CD4-positive, alpha-beta memory T cell (primary cell): ENCODE data around the gene CCS. TPM values are rescaled to one million over a fixed set of nuclear protein-coding genes. Genes with fewer than 3 reads are reported as not detected.
"Not testable (repeated sequence)": the region's sequence is repeated elsewhere in the genome, so short reads cannot be mapped to it uniquely, and the experiment has no call there.

Experiments
- CTCF ChIA-PET: fragments of 350-600 bp; sonication (Branson Sonifier 250); formaldehyde crosslinking; loops from one replicate; lab custom pipeline; 2021; ENCODE audit warnings: inconsistent platforms; ENCODE audit not compliant: partially characterized antibody; lab: Charles Lee
- POLR2A ChIA-PET: fragments of 350-600 bp; sonication (Branson Sonifier 250); formaldehyde crosslinking; loops from one replicate; lab custom pipeline; 2021; ENCODE audit not compliant: partially characterized antibody; lab: Charles Lee
- DNase-seq, 5 donors: peaks; one replicate each; pipeline versions ENCODE4 v3.0.0 to v3.0.0-alpha.2; 2020 to 2022; ENCODE audit warnings: mixed read lengths in 1 of 5
- H3K27ac ChIP-seq: one replicate; pipeline ENCODE4 v1.7.0; 2013; ENCODE audit warnings: low read depth, low read length
- H3K27me3 ChIP-seq: 2 replicates; pipeline ENCODE4 v1.7.0; 2013; ENCODE audit warnings: mild to moderate bottlenecking, low read length, moderate library complexity; ENCODE audit not compliant: insufficient read depth
- H3K36me3 ChIP-seq: 2 replicates; pipeline ENCODE4 v1.7.0; 2013; ENCODE audit warnings: mild to moderate bottlenecking, low read length, moderate library complexity; ENCODE audit not compliant: insufficient read depth
- H3K4me1 ChIP-seq: 2 replicates; pipeline ENCODE4 v1.7.0; 2013; ENCODE audit warnings: mild to moderate bottlenecking, low read length, moderate library complexity; ENCODE audit not compliant: insufficient read depth
- H3K4me3 ChIP-seq, 2 donors: one replicate each; pipeline ENCODE4 v1.7.0; 2013; ENCODE audit warnings: low read length in 2 of 2, mild to moderate bottlenecking in 1 of 2
- H3K9me3 ChIP-seq, 2 donors: one replicate each; pipeline ENCODE4 v1.7.0; 2013; ENCODE audit warnings: low read length in 2 of 2, control low read depth in 1 of 2; ENCODE audit not compliant: control insufficient read depth in 1 of 2
- H3K27ac Mint-ChIP-seq, 7 donors: one replicate each; pipeline ENCODE4 v1.8.0; 2020 to 2021; ENCODE audit warnings: mixed read lengths in 7 of 7, mild to moderate bottlenecking in 6 of 7, inconsistent platforms in 3 of 7, moderate library complexity in 3 of 7
- H3K27me3 Mint-ChIP-seq, 2 donors: one replicate each; pipeline ENCODE4 v1.8.0; 2020 to 2021; ENCODE audit warnings: mixed read lengths in 2 of 2
- H3K36me3 Mint-ChIP-seq, 2 donors: one replicate each; pipeline ENCODE4 v1.8.0; 2020 to 2021; ENCODE audit warnings: mixed read lengths in 2 of 2, inconsistent platforms in 1 of 2, mild to moderate bottlenecking in 1 of 2
- H3K4me1 Mint-ChIP-seq, 4 donors: one replicate each; pipeline ENCODE4 v1.8.0; 2020 to 2021; ENCODE audit warnings: mixed read lengths in 4 of 4, mild to moderate bottlenecking in 1 of 4
- H3K4me3 Mint-ChIP-seq, 8 donors: one replicate each; pipeline ENCODE4 v1.8.0; 2020 to 2021; ENCODE audit warnings: mixed read lengths in 8 of 8, mild to moderate bottlenecking in 7 of 8, moderate library complexity in 6 of 8, inconsistent platforms in 3 of 8
- H3K9me3 Mint-ChIP-seq, 8 donors: one replicate each; pipeline ENCODE4 v1.8.0; 2020 to 2021; ENCODE audit warnings: mixed read lengths in 8 of 8, mild to moderate bottlenecking in 5 of 8, inconsistent platforms in 3 of 8, moderate library complexity in 1 of 8
- intact Hi-C: fragments of 100-400 bp; cut with micrococcal nuclease; formaldehyde crosslinking; loops from one replicate; pipeline ENCODE4 v1.15.1; 2023
- polyA plus RNA-seq, 2 donors: library from polyadenylated mRNA; unstranded; fragments of 300-500 nt; fragmentation: Illumina TruSeq; gene quantifications; one replicate each; pipeline ENCODE4 v1.2.3, GENCODE V29; 2021
- total RNA-seq, 2 experiments: library from RNA; stranded (reverse); gene quantifications; one replicate each; pipeline ENCODE4 v1.2.3, GENCODE V29; 2021

CCS gene
- total RNA-seq (10 to 100 TPM; 61.0 to 61.5 TPM), polyA plus RNA-seq (10 to 100 TPM; 36.1 to 38.7 TPM)

- CTCF ChIA-PET, result interaction anchor here (0.8 to 6.9 kb wide), 11 partner anchors 9 to 85 kb away, joined by 3 to 54 read pairs (median 5); partner anchors contain the start of genes RBM14, RBM4 and RBM4B
- Histone ChIP-seq H3K9me3 (no peaks in the 10 kb centered on the region), H3K27ac (peak within 1 kb of the TSS; percentile 88), H3K36me3 (no peaks in the 10 kb centered on the region), H3K27me3 (no peaks in the 10 kb centered on the region), H3K4me1 (peaks cover 35% of the 10 kb centered on the region), H3K4me3 (peak within 1 kb of the TSS; percentile 71 to 98)
- intact Hi-C loops, result loop anchor here (1.0 to 2.0 kb wide), 5 partner anchors 24 to 250 kb away; partner anchors contain the start of genes ACTN3, RBM14, RBM4 and RBM4B
- Mint-ChIP-seq H3K9me3 (no peaks in the 10 kb centered on the region), H3K4me3 (peak within 1 kb of the TSS; percentile 98 to 100 (median 99)), H3K27me3 (no peaks in the 10 kb centered on the region), H3K36me3 (peaks cover 0 to 5% of the 10 kb centered on the region in 2 donors), H3K27ac (peak within 1 kb of the TSS; percentile 96 to 100 (median 100)), H3K4me1 (peaks cover 16 to 42% (median 27%) of the 10 kb centered on the region in 4 donors)
- POLR2A ChIA-PET, result interaction anchor here (1.0 to 6.1 kb wide), 10 partner anchors 12 to 154 kb away, joined by 3 to 69 read pairs (median 4); partner anchors contain the start of genes DPP3, MRPL11, RBM14 and RBM4
- peak; percentile 95 to 98 (median 97) for DNase-seq
Observed at GRCh38 chr11:66592457-66593302, at the start of gene CCS, which contains the start of gene CCDC87. Gene CCS, plus strand, starts transcription at chr11:66593185. Its CDS starts 77 bp downstream, at chr11:66593262. Gene CCDC87, minus strand, starts transcription at chr11:66593063. Its CDS starts 48 bp downstream, at chr11:66593015.

DNA sequence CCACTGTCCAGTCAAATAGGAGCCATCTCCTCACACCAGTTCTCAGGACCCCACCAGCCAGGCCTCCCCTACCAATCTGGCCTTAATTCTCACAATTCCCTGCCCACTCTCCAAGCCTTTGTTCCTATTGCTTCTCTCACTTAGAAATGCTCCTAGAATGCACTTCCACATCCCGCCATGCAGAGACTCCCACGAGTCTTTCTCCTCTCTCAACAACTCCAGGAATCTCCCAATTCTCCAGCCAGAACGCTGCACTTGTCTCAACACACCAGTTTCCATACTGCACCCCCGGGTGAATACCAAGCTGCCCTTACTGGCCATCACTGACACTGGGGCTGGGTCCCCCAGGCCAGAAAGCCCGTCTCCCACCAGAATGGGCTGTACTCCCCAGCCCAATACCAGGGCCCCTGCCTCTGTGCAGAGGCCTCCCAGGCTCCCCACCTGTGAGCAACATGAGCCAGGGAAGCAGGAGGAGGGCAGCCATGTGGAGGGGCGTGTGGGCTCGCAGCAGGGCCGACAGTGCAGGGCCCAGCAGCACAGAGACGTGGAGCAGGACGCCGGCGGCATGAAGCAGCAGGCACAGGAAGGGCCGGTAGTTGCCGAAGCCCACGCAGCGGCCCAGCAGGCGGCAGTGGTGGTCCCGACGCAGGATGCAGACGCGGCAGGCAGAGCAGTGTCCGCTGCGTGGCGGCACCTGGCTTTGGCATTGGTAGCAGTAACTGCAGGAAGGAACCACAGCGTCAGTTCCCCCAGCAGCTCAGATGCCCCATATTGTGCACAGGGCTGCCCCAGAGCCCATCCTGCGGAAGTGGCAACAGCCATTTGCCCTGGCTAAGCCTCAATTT is 49.5 kb upstream of the CCS start:
- Histone ChIP-seq H3K36me3 (no peaks in the 10 kb centered on the region), H3K9me3 (no peaks in the 10 kb centered on the region), H3K4me1 (peaks cover 35% of the 10 kb centered on the region), H3K27me3 (no peaks in the 10 kb centered on the region), H3K4me3 (peak overlapping the region; percentile 11 to 26), H3K27ac (peak overlapping the region; percentile 57)
- Mint-ChIP-seq H3K9me3 (no peaks in the 10 kb centered on the region), H3K27ac (peak overlapping the region; percentile 67 to 98 (median 89)), H3K36me3 (peaks cover 27 to 37% of the 10 kb centered on the region in 2 donors), H3K4me3 (peak overlapping the region; percentile 49 to 81 (median 72)), H3K4me1 (peaks cover 22 to 54% (median 34%) of the 10 kb centered on the region in 4 donors), H3K27me3 (no peaks in the 10 kb centered on the region)
- DNase-seq, result peak; percentile 66 to 78 (median 72)
- POLR2A ChIA-PET, result interaction anchor here (0.7 to 4.1 kb wide), 8 partner anchors 25 to 300 kb away, joined by 3 to 44 read pairs (median 4); partner anchors contain the start of genes BBS1, CTSF, DPP3 and RBM14
- intact Hi-C loops, result loop anchor here (1.0 to 2.0 kb wide), 2 partner anchors 65 to 73 kb away; partner anchors contain the start of gene RBM14
- CTCF ChIA-PET, result interaction anchor here (1.0 to 1.8 kb wide), 4 partner anchors 26 to 135 kb away, joined by 3 to 5 read pairs (median 4); partner anchors contain the start of genes RBM4 and RBM4B

GRCh38 chr11:66544952-66545351 is 48.0 kb upstream of the CCS start:
- H3K27me3 Mint-ChIP-seq, H3K27me3 ChIP-seq, H3K9me3 Mint-ChIP-seq, DNase-seq, H3K9me3 ChIP-seq, H3K36me3 ChIP-seq: not testable (repeated sequence)
- ChIA-PET CTCF (interaction anchor here (0.9 to 2.9 kb wide), 3 partner anchors 35 to 133 kb away, joined by 5 to 17 read pairs (median 11); partner anchors contain the start of genes MRPL11 and RBM4B), POLR2A (interaction anchor here (0.6 to 4.1 kb wide), 14 partner anchors 15 to 695 kb away, joined by 3 to 44 read pairs (median 7); partner anchors contain the start of genes BBS1, CCDC87, CCS and CTSF)
- Mint-ChIP-seq H3K36me3 (peaks cover 23 to 30% of the 10 kb centered on the region in 2 donors), H3K27ac (peak overlapping the region; percentile 67 to 98 (median 92)), H3K4me3 (peak overlapping the region; percentile 85 to 96 (median 90)), H3K4me1 (peaks cover 22 to 59% (median 34%) of the 10 kb centered on the region in 4 donors)
- Histone ChIP-seq H3K4me3 (peak overlapping the region; percentile 82 to 84), H3K4me1 (peaks cover 35% of the 10 kb centered on the region), H3K27ac (peak overlapping the region; percentile 82)
- intact Hi-C loops, result loop anchor here (1.0 to 2.0 kb wide), 2 partner anchors 66 to 71 kb away; partner anchors contain the start of gene RBM14

GRCh38 chr11:66545701-66546367 is 47.2 kb upstream of the CCS start, which contains the start of gene ZDHHC24:
Gene ZDHHC24, minus strand, starts transcription at chr11:66546048. Its CDS starts 45 bp downstream, at chr11:66546003.
- Mint-ChIP-seq H3K36me3 (peaks cover 23 to 30% of the 10 kb centered on the region in 2 donors), H3K27me3 (no peaks in the 10 kb centered on the region), H3K9me3 (no peaks in the 10 kb centered on the region), H3K4me1 (peaks cover 22 to 59% (median 34%) of the 10 kb centered on the region in 4 donors), H3K4me3 (peak within 1 kb of the TSS; percentile 85 to 96 (median 92)), H3K27ac (peak within 1 kb of the TSS; percentile 67 to 98 (median 92))
- Histone ChIP-seq H3K4me1 (peaks cover 35% of the 10 kb centered on the region), H3K9me3 (no peaks in the 10 kb centered on the region), H3K36me3 (no peaks in the 10 kb centered on the region), H3K27me3 (no peaks in the 10 kb centered on the region), H3K4me3 (peak within 1 kb of the TSS; percentile 82 to 84), H3K27ac (peak within 1 kb of the TSS; percentile 82)
- intact Hi-C loops, result loop anchor here (1.0 to 2.0 kb wide), 3 partner anchors 47 to 132 kb away; partner anchors contain the start of genes CCDC87 and CCS
- ChIA-PET CTCF (interaction anchor here (0.9 to 2.9 kb wide), 3 partner anchors 34 to 132 kb away, joined by 5 to 17 read pairs (median 11); partner anchors contain the start of genes MRPL11 and RBM4B), POLR2A (interaction anchor here (0.6 to 4.1 kb wide), 26 partner anchors 9 to 694 kb away, joined by 3 to 44 read pairs (median 5); partner anchors contain the start of genes BBS1, CCDC87, CCS and CTSF)
- peak; percentile 79 to 86 (median 82) for DNase-seq

DNA sequence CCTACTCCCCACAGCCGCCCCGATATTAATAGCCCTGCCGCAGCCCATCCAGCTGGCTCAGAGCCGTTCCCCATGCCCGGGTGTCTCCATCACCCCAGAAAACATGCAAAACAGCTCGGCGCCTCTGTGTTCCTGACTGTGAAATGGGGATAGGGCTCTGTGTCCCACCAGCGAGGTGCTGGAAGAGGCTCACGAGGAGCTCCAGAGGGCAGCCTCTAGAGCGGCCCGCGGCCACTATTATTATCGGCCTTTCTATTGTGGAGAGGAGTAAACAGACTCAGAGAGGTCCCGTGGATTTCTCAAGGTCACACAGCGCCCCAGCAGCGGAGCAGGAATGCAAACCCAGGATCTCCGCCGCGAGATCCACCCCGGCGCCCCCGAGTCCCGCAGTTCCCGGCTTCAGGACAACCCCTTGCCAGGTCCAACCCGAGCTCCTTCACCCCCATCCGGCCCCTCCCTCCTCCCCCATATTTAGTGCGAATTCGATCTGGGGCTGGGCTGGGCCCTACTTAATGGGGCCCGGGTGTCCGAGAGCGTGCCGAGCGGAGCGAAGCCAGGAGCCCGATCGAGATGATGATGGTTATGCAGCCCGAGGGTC is 46.5 kb upstream of the CCS start, which contains the start of gene ACTN3:
ACTN3 (plus strand) TSS at position 536 of the 598 bp plus-strand sequence; CDS start at position 571, 35 bp downstream.
- no peaks in the 10 kb centered on the region for H3K9me3 Mint-ChIP-seq
- no peak for DNase-seq
- Histone ChIP-seq H3K27me3 (no peaks in the 10 kb centered on the region), H3K4me3 (peak within 1 kb of the TSS; percentile 82 to 84), H3K4me1 (peaks cover 35% of the 10 kb centered on the region), H3K36me3 (no peaks in the 10 kb centered on the region), H3K9me3 (no peaks in the 10 kb centered on the region), H3K27ac (peak within 1 kb of the TSS; percentile 82)
- H3K36me3 Mint-ChIP-seq, result peaks cover 20 to 29% of the 10 kb centered on the region in 2 donors
- POLR2A ChIA-PET, result interaction anchor here (0.6 to 4.1 kb wide), 24 partner anchors 8 to 658 kb away, joined by 3 to 44 read pairs (median 5); partner anchors contain the start of genes BBS1, CCDC87, CCS and CTSF
- no peaks in the 10 kb centered on the region for H3K27me3 Mint-ChIP-seq
- H3K4me1 Mint-ChIP-seq, result peaks cover 21 to 57% (median 33%) of the 10 kb centered on the region in 4 donors
- H3K4me3 Mint-ChIP-seq, result peak within 1 kb of the TSS; percentile 85 to 93 (median 87)
- CTCF ChIA-PET, result interaction anchor here (2.1 to 2.9 kb wide), 2 partner anchors 34 to 131 kb away, joined by 11 to 17 read pairs; partner anchors contain the start of gene RBM4B
- H3K27ac Mint-ChIP-seq, result peak within 1 kb of the TSS; percentile 67 to 91 (median 89)
- intact Hi-C loops, result loop anchor here (1.0 kb wide), 2 partner anchors 47 to 132 kb away; partner anchors contain the start of genes CCDC87 and CCS
